ENCODE results near the gene EFEMP1. TPM values are rescaled to one million over a fixed set of nuclear protein-coding genes. Genes with fewer than 3 reads are reported as not detected.

Gene EFEMP1
- total RNA-seq, 1 experiment from 2014 or later: 86.3 TPM

GRCh38 chr2:55883357-55883756 is 40.2 kb downstream of the EFEMP1 start:
- POLR2A ChIA-PET (ENCODE audit: unreplicated experiment): no interaction called here
- no peaks in the 10 kb centered on the region; the same call in 1 of the 2 replicates for H3K9me2 ChIP-seq (ENCODE audit: insufficient read depth)
- no peak overlapping the region for H3K4me2 ChIP-seq
- peaks cover 14% of the 10 kb centered on the region for H3K4me1 ChIP-seq (replicated peaks; ENCODE audit: insufficient read depth)
- H3F3A ChIP-seq (ENCODE audit: insufficient read depth, low read depth): peaks cover 3% of the 10 kb centered on the region; the same call in 1 of the 2 replicates
- BruUV-seq (replicated peaks): no TSS peak
- no peaks in the 10 kb centered on the region for H3K27me3 ChIP-seq (ENCODE audit: insufficient read depth, low read depth)
- intact Hi-C loops (cut with micrococcal nuclease; ENCODE audit: unreplicated experiment): no loop called here
- no peaks in the 10 kb centered on the region for H3K36me3 ChIP-seq (ENCODE audit: low read depth)
- DNase-seq: no peak
- H3K79me2 ChIP-seq (ENCODE audit: low read depth): no peaks in the 10 kb centered on the region
- H3K27ac ChIP-seq: 0 out of 2 replicates have a peak overlapping the region, but pooled peaks have one; percentile 0
- no peak overlapping the region for H3K4me3 ChIP-seq
- H2AFZ ChIP-seq: no peak overlapping the region
- TF ChIP-seq EZH2 (IDR thresholded peaks at IDR 0.05; ENCODE audit: low read depth) (no peak), CTCF (conservative IDR thresholded peaks at IDR 0.05) (no peak)
- no peaks in the 10 kb centered on the region; the same call in 1 of the 2 replicates for H3K9me3 ChIP-seq (ENCODE audit: insufficient read depth, low read depth)
- CTCF ChIA-PET: no interaction called here
- H4K20me1 ChIP-seq (ENCODE audit: insufficient read depth): no peaks in the 10 kb centered on the region

GRCh38 chr2:55882954-55883353 is 40.6 kb downstream of the EFEMP1 start:
- H2AFZ ChIP-seq: no peak overlapping the region
- no peak overlapping the region for H3K27ac ChIP-seq
- ChIA-PET POLR2A (ENCODE audit: unreplicated experiment) (no interaction called here), CTCF (no interaction called here)
- no peaks in the 10 kb centered on the region for H3K79me2 ChIP-seq (ENCODE audit: low read depth)
- H3K27me3 ChIP-seq (ENCODE audit: insufficient read depth, low read depth): no peaks in the 10 kb centered on the region
- no peaks in the 10 kb centered on the region for H3K36me3 ChIP-seq (ENCODE audit: low read depth)
- no peaks in the 10 kb centered on the region for H4K20me1 ChIP-seq (ENCODE audit: insufficient read depth)
- intact Hi-C loops (cut with micrococcal nuclease; ENCODE audit: unreplicated experiment): no loop called here
- no peaks in the 10 kb centered on the region; the same call in 1 of the 2 replicates for H3K9me2 ChIP-seq (ENCODE audit: insufficient read depth)
- H3K9me3 ChIP-seq (ENCODE audit: insufficient read depth, low read depth): no peaks in the 10 kb centered on the region; the same call in 1 of the 2 replicates
- DNase-seq: no peak
- no peak overlapping the region for H3K4me2 ChIP-seq
- TF ChIP-seq CTCF (conservative IDR thresholded peaks at IDR 0.05) (no peak), EZH2 (IDR thresholded peaks at IDR 0.05; ENCODE audit: low read depth) (no peak)
- H3F3A ChIP-seq (ENCODE audit: insufficient read depth, low read depth): peaks cover 3% of the 10 kb centered on the region; the same call in 1 of the 2 replicates
- peaks cover 14% of the 10 kb centered on the region for H3K4me1 ChIP-seq (replicated peaks; ENCODE audit: insufficient read depth)
- no TSS peak for BruUV-seq (replicated peaks)
- no peak overlapping the region for H3K4me3 ChIP-seq

- no peak for TF ChIP-seq EZH2 (IDR thresholded peaks at IDR 0.05; ENCODE audit: low read depth)
- TF ChIP-seq CTCF (conservative IDR thresholded peaks at IDR 0.05): no peak
- Histone ChIP-seq H3K9me2 (ENCODE audit: insufficient read depth) (no peaks in the 10 kb centered on the region; the same call in 1 of the 2 replicates), H4K20me1 (ENCODE audit: insufficient read depth) (no peaks in the 10 kb centered on the region), H3K27ac (no peak overlapping the region), H3K36me3 (ENCODE audit: low read depth) (no peaks in the 10 kb centered on the region), H3K27me3 (ENCODE audit: insufficient read depth, low read depth) (no peaks in the 10 kb centered on the region), H3F3A (ENCODE audit: insufficient read depth, low read depth) (no peaks in the 10 kb centered on the region; the same call in 1 of the 2 replicates), H3K9me3 (ENCODE audit: insufficient read depth, low read depth) (no peaks in the 10 kb centered on the region), H3K4me1 (replicated peaks; ENCODE audit: insufficient read depth) (peaks cover 7% of the 10 kb centered on the region), H3K79me2 (ENCODE audit: low read depth) (no peaks in the 10 kb centered on the region), H3K4me3 (no peak overlapping the region), H2AFZ (no peak overlapping the region), H3K4me2 (no peak overlapping the region)
- intact Hi-C loops (cut with micrococcal nuclease; ENCODE audit: unreplicated experiment): no loop called here
- BruUV-seq (replicated peaks): no TSS peak
- POLR2A ChIA-PET (ENCODE audit: unreplicated experiment): no interaction called here
- CTCF ChIA-PET: no interaction called here
- no peak for DNase-seq
Measured at GRCh38 chr2:55880416-55881143, 43.0 kb downstream of the EFEMP1 start.

Data from PC-9 (cell line).